ENCODE data around the gene ELMO3. TPM values are rescaled to one million over a fixed set of nuclear protein-coding genes. Genes with fewer than 3 reads are reported as not detected.

The ELMO3 gene
- total and polyA plus RNA-seq, 4 donors = 0.97 to 7.4 (median 4.6) TPM

- ATAC-seq (ENCODE audit: low FRiP score) (peak; percentile 13), DNase-seq (peak; percentile 87 to 90)
- Histone ChIP-seq H3K36me3 (ENCODE audit: control insufficient read depth in 1 of 2, insufficient read depth in 2 of 2, low read length in 1 of 2) (no peaks in the 10 kb centered on the region), H3K4me1 (ENCODE audit: control insufficient read depth in 1 of 2, insufficient read depth in 2 of 2, low read length in 2 of 2) (no peaks in the 10 kb centered on the region), H3K9me3 (ENCODE audit: control insufficient read depth, low read length) (no peaks in the 10 kb centered on the region), H3K27me3 (ENCODE audit: control insufficient read depth in 1 of 2, insufficient read depth in 2 of 2, low read length in 1 of 2) (no peaks in the 10 kb centered on the region), H3K27ac (ENCODE audit: low read depth in 1 of 2, low read length in 2 of 2) (peak overlapping the region in 1 of 2 donors; percentile 23), H3K4me3 (ENCODE audit: low read length in 2 of 2) (no peak overlapping the region)
- WGBS, 2 donors = 30 to 34% methylated on average over 5 of the region's 5 CpGs
- intact Hi-C loops (cut with DNase I) = no loop called here
These were observed 45.7 kb downstream of the ELMO3 start for GRCh38 chr16:67244387-67245185.

- no peaks in the 10 kb centered on the region for H3K36me3 ChIP-seq (ENCODE audit: control insufficient read depth in 1 of 2, insufficient read depth in 2 of 2, low read length in 1 of 2)
- 79 to 81% methylated on average over 4 of the region's 4 CpGs for WGBS, 2 donors
- ATAC-seq (ENCODE audit: low FRiP score) = no peak
- no peak overlapping the region for H3K27ac ChIP-seq (ENCODE audit: low read depth in 1 of 2, low read length in 2 of 2)
- DNase-seq = peak; percentile 45 to 57
- H3K4me3 ChIP-seq (ENCODE audit: low read length in 2 of 2) = no peak overlapping the region
- no peaks in the 10 kb centered on the region for H3K9me3 ChIP-seq (ENCODE audit: control insufficient read depth, low read length)
- H3K4me1 ChIP-seq (ENCODE audit: control insufficient read depth in 1 of 2, insufficient read depth in 2 of 2, low read length in 2 of 2) = no peaks in the 10 kb centered on the region
- intact Hi-C loops (cut with DNase I) = no loop called here
- H3K27me3 ChIP-seq (ENCODE audit: control insufficient read depth in 1 of 2, insufficient read depth in 2 of 2, low read length in 1 of 2) = no peaks in the 10 kb centered on the region
These were observed 46.3 kb downstream of the ELMO3 start for GRCh38 chr16:67245186-67245585.

GRCh38 chr16:67245674-67246080, 46.7 kb downstream of the ELMO3 start:
- Histone ChIP-seq H3K27ac (ENCODE audit: low read depth in 1 of 2, low read length in 2 of 2) (peak overlapping the region in 1 of 2 donors; percentile 69), H3K27me3 (ENCODE audit: control insufficient read depth in 1 of 2, insufficient read depth in 2 of 2, low read length in 1 of 2) (no peaks in the 10 kb centered on the region), H3K4me1 (ENCODE audit: control insufficient read depth in 1 of 2, insufficient read depth in 2 of 2, low read length in 2 of 2) (no peaks in the 10 kb centered on the region), H3K9me3 (ENCODE audit: control insufficient read depth, low read length) (no peaks in the 10 kb centered on the region), H3K4me3 (ENCODE audit: low read length in 2 of 2) (peak overlapping the region; percentile 60 to 78), H3K36me3 (ENCODE audit: control insufficient read depth in 1 of 2, insufficient read depth in 2 of 2, low read length in 1 of 2) (no peaks in the 10 kb centered on the region)
- ATAC-seq (ENCODE audit: low FRiP score) (no peak), DNase-seq (no peak)
- intact Hi-C loops (cut with DNase I) = no loop called here
- 10 to 12% methylated on average over 8 of the region's 8 CpGs for WGBS, 2 donors

- WGBS, 2 donors = 0% methylated on average over 36 to 48 of the region's 48 CpGs
These were observed 47.3 kb downstream of the ELMO3 start for GRCh38 chr16:67246081-67246755.

GRCh38 chr16:67246756-67247191, 47.8 kb downstream of the ELMO3 start:
- peak overlapping the region; percentile 60 to 78 for H3K4me3 ChIP-seq (ENCODE audit: low read length in 2 of 2)
- ATAC-seq (ENCODE audit: low FRiP score) (peak; percentile 1), DNase-seq (peak; percentile 69 to 81)
- H3K36me3 ChIP-seq (ENCODE audit: control insufficient read depth in 1 of 2, insufficient read depth in 2 of 2, low read length in 1 of 2) = no peaks in the 10 kb centered on the region
- peak overlapping the region in 1 of 2 donors; percentile 58 for H3K27ac ChIP-seq (ENCODE audit: low read depth in 1 of 2, low read length in 2 of 2)
- no peaks in the 10 kb centered on the region for H3K9me3 ChIP-seq (ENCODE audit: control insufficient read depth, low read length)
- H3K27me3 ChIP-seq (ENCODE audit: control insufficient read depth in 1 of 2, insufficient read depth in 2 of 2, low read length in 1 of 2) = no peaks in the 10 kb centered on the region
- intact Hi-C loops (cut with DNase I) = no loop called here
- no peaks in the 10 kb centered on the region for H3K4me1 ChIP-seq (ENCODE audit: control insufficient read depth in 1 of 2, insufficient read depth in 2 of 2, low read length in 2 of 2)
- 0% methylated on average over 26 of the region's 26 CpGs for WGBS, 2 donors

More at GRCh38 chr16:67246081-67246755, 47.3 kb downstream of the ELMO3 start:
- intact Hi-C loops (cut with DNase I) = no loop called here
- Histone ChIP-seq H3K9me3 (ENCODE audit: control insufficient read depth, low read length) (no peaks in the 10 kb centered on the region), H3K27me3 (ENCODE audit: control insufficient read depth in 1 of 2, insufficient read depth in 2 of 2, low read length in 1 of 2) (no peaks in the 10 kb centered on the region), H3K4me3 (ENCODE audit: low read length in 2 of 2) (peak overlapping the region; percentile 60 to 78), H3K4me1 (ENCODE audit: control insufficient read depth in 1 of 2, insufficient read depth in 2 of 2, low read length in 2 of 2) (no peaks in the 10 kb centered on the region), H3K27ac (ENCODE audit: low read depth in 1 of 2, low read length in 2 of 2) (peak overlapping the region; percentile 7 to 69), H3K36me3 (ENCODE audit: control insufficient read depth in 1 of 2, insufficient read depth in 2 of 2, low read length in 1 of 2) (no peaks in the 10 kb centered on the region)
- DNase-seq (peak; percentile 87 to 92), ATAC-seq (ENCODE audit: low FRiP score) (peak; percentile 64)

- Histone ChIP-seq H3K4me1 (ENCODE audit: control insufficient read depth in 1 of 2, insufficient read depth in 2 of 2, low read length in 2 of 2) (no peaks in the 10 kb centered on the region), H3K27me3 (ENCODE audit: control insufficient read depth in 1 of 2, insufficient read depth in 2 of 2, low read length in 1 of 2) (no peaks in the 10 kb centered on the region), H3K4me3 (ENCODE audit: low read length in 2 of 2) (peak within 1 kb of the TSS; percentile 60 to 78), H3K9me3 (ENCODE audit: control insufficient read depth, low read length) (no peaks in the 10 kb centered on the region), H3K27ac (ENCODE audit: low read depth in 1 of 2, low read length in 2 of 2) (peak within 1 kb of the TSS in 1 of 2 donors; percentile 69), H3K36me3 (ENCODE audit: control insufficient read depth in 1 of 2, insufficient read depth in 2 of 2, low read length in 1 of 2) (no peaks in the 10 kb centered on the region)
- WGBS, 2 donors = 0% methylated on average over 59 to 60 of the region's 60 CpGs
- peak; percentile 98 to 100 for DNase-seq
- intact Hi-C loops (cut with DNase I) = no loop called here
- ATAC-seq (ENCODE audit: low FRiP score) = peak; percentile 94
These were observed 48.5 kb downstream of the ELMO3 start, which contains the start of gene FHOD1 for GRCh38 chr16:67247192-67248072. Gene FHOD1, minus strand, starts transcription at chr16:67247481. Its CDS starts 71 bp downstream, at chr16:67247410.

- intact Hi-C loops (cut with DNase I) = no loop called here
These were observed 49.1 kb downstream of the ELMO3 start for GRCh38 chr16:67248073-67248400.

GRCh38 chr16:67248401-67249177, 49.7 kb downstream of the ELMO3 start, which contains the start of gene SLC9A5:
Gene SLC9A5, plus strand, starts transcription at chr16:67248979. Its CDS starts 36 bp downstream, at chr16:67249015.
- Histone ChIP-seq H3K4me1 (ENCODE audit: control insufficient read depth in 1 of 2, insufficient read depth in 2 of 2, low read length in 2 of 2) (no peaks in the 10 kb centered on the region), H3K4me3 (ENCODE audit: low read length in 2 of 2) (peak within 1 kb of the TSS; percentile 8 to 24), H3K9me3 (ENCODE audit: control insufficient read depth, low read length) (no peaks in the 10 kb centered on the region), H3K36me3 (ENCODE audit: control insufficient read depth in 1 of 2, insufficient read depth in 2 of 2, low read length in 1 of 2) (no peaks in the 10 kb centered on the region), H3K27ac (ENCODE audit: low read depth in 1 of 2, low read length in 2 of 2) (no peak within 1 kb of the TSS), H3K27me3 (ENCODE audit: control insufficient read depth in 1 of 2, insufficient read depth in 2 of 2, low read length in 1 of 2) (no peaks in the 10 kb centered on the region)
- WGBS, 2 donors = 0% methylated on average over 36 to 75 of the region's 75 CpGs
- DNase-seq (peak; percentile 71 to 81), ATAC-seq (ENCODE audit: low FRiP score) (no peak)
- intact Hi-C loops (cut with DNase I) = no loop called here

More at GRCh38 chr16:67248073-67248400, 49.1 kb downstream of the ELMO3 start:
- no peaks in the 10 kb centered on the region for H3K36me3 ChIP-seq (ENCODE audit: control insufficient read depth in 1 of 2, insufficient read depth in 2 of 2, low read length in 1 of 2)
- no peak overlapping the region for H3K4me3 ChIP-seq (ENCODE audit: low read length in 2 of 2)
- no peaks in the 10 kb centered on the region for H3K4me1 ChIP-seq (ENCODE audit: control insufficient read depth in 1 of 2, insufficient read depth in 2 of 2, low read length in 2 of 2)
- ATAC-seq (ENCODE audit: low FRiP score) = no peak
- DNase-seq = peak in 1 of 2 donors; percentile 45
- WGBS, 2 donors = 5 to 6% methylated on average over 7 of the region's 7 CpGs
- H3K9me3 ChIP-seq (ENCODE audit: control insufficient read depth, low read length) = no peaks in the 10 kb centered on the region
- H3K27me3 ChIP-seq (ENCODE audit: control insufficient read depth in 1 of 2, insufficient read depth in 2 of 2, low read length in 1 of 2) = no peaks in the 10 kb centered on the region
- H3K27ac ChIP-seq (ENCODE audit: low read depth in 1 of 2, low read length in 2 of 2) = no peak overlapping the region
